NCI-H2029 treated with DMSO at 0.1 percent for 48 hours (cell line): ENCODE results near the gene PCLO.

ENCODE experiments used
- DNase-seq: peaks from one replicate; lab custom pipeline; 2025; lab: John Stamatoyannopoulos, UW

Gene PCLO

GRCh38 chr7:82839063-82839462, 323.6 kb downstream of the PCLO start:
- DNase-seq, result no peak

GRCh38 chr7:82838314-82838713, 324.4 kb downstream of the PCLO start:
- DNase-seq, result no peak

GRCh38 chr7:82823073-82823472, 339.6 kb downstream of the PCLO start:
- no peak for DNase-seq

DNA sequence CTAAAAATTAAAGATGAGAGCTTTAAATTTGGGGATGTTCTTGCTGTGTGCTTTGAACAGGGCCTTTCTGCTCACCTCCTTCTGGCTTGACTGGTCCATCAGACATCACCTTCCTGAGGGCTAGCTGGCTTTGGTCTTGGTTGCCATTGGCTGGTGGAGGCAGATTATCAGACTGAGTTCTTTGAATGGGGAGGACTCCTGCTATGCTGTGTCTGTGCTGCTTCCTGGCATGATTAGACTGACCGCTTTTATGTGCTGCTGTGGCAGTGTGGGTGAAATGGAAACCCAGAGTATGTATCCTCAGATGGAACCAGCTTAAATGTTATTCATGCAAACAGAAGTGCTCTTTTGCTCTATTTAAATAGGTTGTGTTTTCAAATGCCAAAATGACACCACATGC, 341.6 kb downstream of the PCLO start:
- DNase-seq, result no peak

DNA sequence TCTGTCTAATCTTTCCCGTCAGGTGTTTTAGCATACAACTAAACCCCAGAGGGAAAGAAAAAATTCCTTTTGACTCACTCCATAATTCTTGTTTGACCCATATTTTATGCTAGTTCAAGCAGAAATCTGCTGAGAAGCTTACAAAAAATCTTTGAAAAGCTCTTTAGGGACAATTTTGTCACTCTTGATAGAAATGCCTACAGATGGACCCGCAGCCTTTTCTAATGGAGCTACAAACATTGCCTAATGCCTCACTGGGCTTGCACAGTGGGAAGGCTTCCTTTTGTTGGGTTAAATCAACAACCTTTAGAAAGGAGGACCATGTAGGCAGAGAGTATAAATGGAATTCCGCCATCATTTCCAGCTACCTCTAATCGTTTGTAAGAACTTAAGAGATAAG, 344.5 kb downstream of the PCLO start:
- no peak for DNase-seq

- no peak for DNase-seq
Observed at GRCh38 chr7:82816272-82816671, 346.4 kb downstream of the PCLO start.

DNA sequence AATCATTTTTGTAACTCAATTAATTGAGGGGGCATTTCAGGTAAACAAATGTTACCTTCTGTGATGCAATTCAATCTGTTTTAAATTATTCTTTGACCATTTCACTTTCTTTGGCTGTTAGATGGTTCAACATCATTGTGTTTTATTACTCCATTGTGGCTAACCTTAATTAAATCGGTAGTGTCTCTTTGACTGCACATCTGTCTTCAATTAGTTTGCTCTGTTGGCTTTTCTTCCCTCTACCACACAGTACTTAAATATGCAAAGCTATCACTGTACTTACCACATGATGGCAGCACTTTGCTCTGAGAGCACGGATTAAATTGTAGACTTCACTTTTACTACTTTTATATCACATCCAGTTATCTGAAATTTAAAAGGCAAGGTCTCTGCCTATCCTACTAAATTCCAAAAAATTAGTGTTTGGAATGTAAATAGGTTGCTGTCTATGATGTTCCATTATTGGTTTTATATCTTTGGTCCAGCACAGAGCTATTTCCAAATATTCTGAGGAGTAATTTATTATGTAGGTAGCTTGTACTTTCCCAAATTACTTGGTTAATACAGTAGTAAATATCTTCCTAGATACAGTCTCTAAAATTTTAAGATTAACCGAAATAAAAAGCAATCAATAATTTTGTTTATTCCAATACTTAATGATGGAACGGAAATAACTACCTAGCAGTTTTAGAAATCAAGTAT, 352.0 kb downstream of the PCLO start:
- DNase-seq, result peak; percentile 64

DNA sequence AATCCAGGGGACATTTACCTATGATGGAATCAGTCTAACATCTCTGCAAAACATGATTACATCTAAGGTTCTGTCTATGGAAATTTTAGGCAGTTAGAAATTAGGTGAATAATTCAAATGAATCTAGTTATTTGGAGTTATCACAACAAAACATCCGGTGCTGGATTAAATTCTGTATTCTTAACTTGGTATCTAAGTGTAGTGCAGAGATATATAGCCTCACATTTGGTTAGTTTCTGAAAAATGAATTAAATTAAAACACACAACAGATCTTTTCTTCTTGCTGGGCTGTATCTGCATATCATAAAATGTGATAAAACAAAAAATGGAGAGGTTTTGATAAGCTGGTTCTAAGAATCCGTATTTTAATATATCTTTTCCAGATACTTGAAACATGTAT, 354.1 kb downstream of the PCLO start:
- DNase-seq, result no peak

DNA sequence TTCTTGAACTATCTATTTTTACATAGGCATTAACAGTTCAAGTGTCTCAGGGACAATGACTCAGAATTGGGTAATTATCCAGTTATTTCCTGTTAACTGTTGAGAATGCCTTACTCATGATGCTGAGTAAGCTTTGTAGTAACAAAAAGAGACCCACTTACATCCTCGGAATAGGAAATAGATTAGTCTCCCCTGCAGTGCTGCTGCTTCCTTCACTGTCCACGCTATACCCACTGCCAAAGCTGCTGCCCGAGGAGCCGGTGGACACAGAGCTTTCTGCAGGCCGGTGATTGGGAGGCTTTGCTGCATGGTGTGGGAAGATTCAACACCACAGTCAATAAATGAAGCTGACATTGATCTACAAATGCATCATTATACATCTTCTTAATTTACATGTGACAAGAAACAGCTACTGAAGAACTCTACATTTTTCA, 357.1 kb downstream of the PCLO start:
- no peak for DNase-seq

DNA sequence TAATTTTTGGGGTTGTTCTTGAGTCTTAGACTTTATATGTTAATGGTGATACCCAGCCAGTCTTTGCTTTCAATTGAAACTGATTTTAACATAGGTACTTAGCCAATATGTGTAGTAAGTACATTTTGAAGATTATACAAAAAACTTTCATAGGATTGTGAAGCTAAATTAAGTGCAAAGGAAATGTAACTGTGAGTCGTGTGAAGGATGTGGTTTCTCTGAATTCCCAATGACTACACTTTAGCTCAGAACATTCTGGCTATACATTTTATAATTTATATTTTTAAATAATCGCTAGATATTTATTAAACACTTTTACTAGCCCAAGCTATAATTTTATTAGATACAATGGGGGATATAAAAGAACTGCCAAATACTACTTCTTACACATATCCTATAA, 359.3 kb downstream of the PCLO start:
- DNase-seq, result no peak

- DNase-seq, result no peak
Observed at GRCh38 chr7:82789883-82790609, 372.6 kb downstream of the PCLO start.

- no peak for DNase-seq
Observed at GRCh38 chr7:82778021-82778420, 384.7 kb downstream of the PCLO start.

DNA sequence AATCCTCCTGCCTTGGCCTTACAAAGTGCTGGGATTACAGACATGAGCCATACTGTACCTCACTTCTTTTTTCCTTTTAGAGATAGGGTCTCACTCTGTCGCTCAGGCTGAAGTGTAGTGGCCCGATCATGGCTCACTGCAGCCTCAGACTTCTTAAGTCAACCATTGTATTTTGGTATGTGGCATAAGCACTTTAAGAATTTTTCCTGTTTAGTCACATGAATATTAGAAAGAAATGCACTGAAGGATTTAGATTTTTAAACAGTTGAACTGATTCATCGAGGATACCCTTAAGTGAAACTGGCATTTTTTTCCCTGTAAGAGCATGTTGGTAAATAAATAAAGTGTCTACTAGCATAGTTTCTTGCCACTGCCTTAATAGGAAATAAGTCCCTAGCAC, 399.8 kb downstream of the PCLO start:
- no peak for DNase-seq

DNA sequence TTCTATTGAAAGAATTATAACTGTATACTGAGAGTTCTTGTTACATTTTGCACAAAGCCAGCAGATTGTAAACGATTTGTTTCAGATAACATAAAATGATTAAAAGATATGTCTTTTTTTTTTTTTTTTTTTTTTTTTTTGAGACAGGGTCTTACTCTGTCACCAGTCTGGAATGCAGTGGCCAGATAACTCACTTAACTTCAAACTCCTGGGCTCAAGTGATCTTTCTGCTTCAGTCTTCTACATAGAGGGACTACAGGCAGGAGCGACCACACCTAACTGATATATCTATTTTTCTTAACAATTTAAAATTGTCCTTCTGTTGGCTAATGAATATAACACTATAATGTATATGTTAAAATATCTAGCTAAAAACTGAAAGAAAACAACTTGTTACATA, 401.9 kb downstream of the PCLO start:
- no peak for DNase-seq

DNA sequence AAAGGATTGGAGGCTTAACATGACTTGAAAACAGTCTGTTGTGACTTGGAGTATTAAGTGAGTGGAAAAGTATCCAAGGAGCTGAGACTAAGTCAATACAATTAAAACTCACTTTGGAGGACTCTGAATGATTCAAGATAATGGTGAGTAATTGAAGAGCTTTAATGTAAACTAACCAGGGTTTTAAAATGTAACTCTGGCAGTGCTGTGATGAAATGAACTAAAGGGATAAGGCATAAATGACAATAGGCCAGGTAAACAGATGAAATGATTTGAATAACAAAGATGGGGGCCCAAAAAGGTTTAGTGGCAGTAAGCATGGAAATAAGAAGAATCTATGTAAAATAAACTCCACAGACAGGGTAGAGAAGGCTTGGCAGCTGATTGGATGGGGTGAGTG, 402.6 kb downstream of the PCLO start:
- DNase-seq, result no peak

GRCh38 chr7:82755705-82756551, 406.8 kb downstream of the PCLO start:
- no peak for DNase-seq

DNA sequence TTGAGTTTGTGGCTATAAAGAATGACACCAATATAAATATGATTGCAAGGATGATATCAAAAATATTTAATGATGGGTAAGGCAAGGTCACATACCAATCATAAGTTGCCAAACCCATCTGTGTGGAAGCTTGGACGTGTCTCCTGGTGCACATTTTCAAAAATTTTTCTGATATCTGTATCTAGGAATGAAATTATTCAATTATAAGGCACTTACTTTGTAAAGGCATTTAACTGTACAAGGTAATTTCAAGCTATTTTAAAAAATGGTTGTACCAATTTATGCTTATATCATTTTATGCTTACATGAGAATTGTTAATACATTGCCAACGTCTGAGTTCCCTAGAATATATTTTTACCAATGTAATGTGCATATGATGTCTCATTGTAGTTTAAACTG, 412.7 kb downstream of the PCLO start:
- DNase-seq, result no peak

GRCh38 chr7:82745820-82746219, 416.9 kb downstream of the PCLO start:
- DNase-seq, result no peak

- no peak for DNase-seq
Observed at GRCh38 chr7:82745117-82745516, 417.6 kb downstream of the PCLO start.

- DNase-seq, result no peak
Observed at GRCh38 chr7:82742163-82742562, 420.5 kb downstream of the PCLO start.

DNA sequence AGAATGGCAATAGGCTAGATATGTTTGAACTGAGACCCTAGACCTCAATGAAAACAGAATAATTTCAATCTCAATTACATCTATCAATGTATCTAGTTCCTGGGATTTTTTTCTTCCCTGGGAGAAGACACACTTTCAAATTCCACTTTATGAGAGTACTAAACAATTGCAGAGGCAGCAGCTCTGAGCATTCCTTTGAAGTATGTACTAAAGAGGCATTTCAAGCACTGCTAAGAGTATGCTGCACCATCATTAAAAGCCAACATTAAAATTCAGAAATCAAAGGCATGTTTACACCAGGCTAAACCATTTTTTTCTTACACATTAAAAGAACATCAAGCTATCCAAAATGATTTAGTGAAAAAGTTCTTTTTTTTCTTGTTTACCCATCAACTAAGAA, 421.2 kb downstream of the PCLO start:
- no peak for DNase-seq

- DNase-seq, result peak; percentile 22
Observed at GRCh38 chr7:82740246-82740848, 422.3 kb downstream of the PCLO start.
